Esophagus muscularis mucosa (tissue), 4 donors: ENCODE results near the gene ST6GALNAC3.

Experiments used
- CTCF ChIP-seq, 3 experiments: fragments of 200-600 bp in 2 of 3; fragments of 450-650 bp in 1 of 3; sonication (generic) in 2 of 3; IDR thresholded peaks; one replicate each; pipeline ENCODE4 v1.5.1; 2017 to 2019; ENCODE audit warnings: antibody characterized with exemption in 3 of 3, mild to moderate bottlenecking in 2 of 3, moderate library complexity in 1 of 3
- EP300 ChIP-seq: sonication (generic); formaldehyde crosslinking; IDR thresholded peaks from one replicate; pipeline ENCODE4 v1.6.1; 2017; ENCODE audit warnings: antibody characterized with exemption
- POLR2AphosphoS5 ChIP-seq, 2 donors: sonication (generic); formaldehyde crosslinking; IDR thresholded peaks; one replicate each; pipeline ENCODE4 v1.6.1; 2017; ENCODE audit warnings: antibody characterized with exemption in 2 of 2

- no peak for TF ChIP-seq CTCF (IDR thresholded peaks at IDR 0.05)
- TF ChIP-seq EP300 = no peak
- no peak for TF ChIP-seq POLR2AphosphoS5 (IDR thresholded peaks at IDR 0.05)
Measured at GRCh38 chr1:76627498-76627897, 553.0 kb downstream of the ST6GALNAC3 start.
